B cell (primary cell): ENCODE data around the gene ADAMTS16. TPM values are rescaled to one million over a fixed set of nuclear protein-coding genes. Genes with fewer than 3 reads are reported as not detected.

Source experiments
- ATAC-seq: fragments of 200-7000 bp; cut with Tn5 transposase; one replicate; pipeline ENCODE4 v1.10.0; 2021; ENCODE audit warnings: low read depth, mild to moderate bottlenecking, moderate number of reproducible peaks, moderate library complexity
- CTCF ChIA-PET: fragments of 350-600 bp; sonication (Branson Sonifier 250); formaldehyde crosslinking; loops from one replicate; lab custom pipeline; 2021; ENCODE audit warnings: antibody characterized with exemption, inconsistent platforms; lab: Charles Lee
- POLR2A ChIA-PET: fragments of 350-600 bp; sonication (Branson Sonifier 250); formaldehyde crosslinking; loops from one replicate; lab custom pipeline; 2021; ENCODE audit warnings: antibody characterized with exemption; lab: Charles Lee
- DNase-seq: peaks from one replicate; pipeline ENCODE4 v3.0.0; 2013
- H2AFZ ChIP-seq: 2 replicates; pipeline ENCODE4 v1.6.1; 2012; ENCODE audit warnings: mild to moderate bottlenecking, low read depth, low read length; ENCODE audit not compliant: insufficient read depth, poor library complexity, severe bottlenecking
- H3K27ac ChIP-seq, 2 donors: 1 replicate in 1 of 2; 2 replicates in 1 of 2; pipeline ENCODE4 v1.5.1; 2012 to 2013; ENCODE audit warnings: low read length in 2 of 2, mild to moderate bottlenecking in 2 of 2, moderate library complexity in 1 of 2
- H3K27me3 ChIP-seq, 4 experiments: fragments of 200-600 bp in 1 of 4; sonication (generic) in 1 of 4; replicated peaks in 1 of 4; 1 replicate in 2 of 4; 2 replicates in 2 of 4; pipeline versions ENCODE4 v1.6.1 to v1.7.0; 2013 to 2016; ENCODE audit warnings: low read length in 3 of 4, mild to moderate bottlenecking in 2 of 4, mixed read lengths in 1 of 4, moderate library complexity in 1 of 4; ENCODE audit not compliant: insufficient read depth in 4 of 4, control insufficient read depth in 3 of 4; ENCODE audit errors: control extremely low read depth in 1 of 4
- H3K36me3 ChIP-seq, 2 experiments: replicated peaks in 1 of 2; 1 replicate in 1 of 2; 2 replicates in 1 of 2; pipeline versions ENCODE4 v1.6.1 to v1.7.1; 2013; ENCODE audit warnings: low read length in 1 of 2; ENCODE audit not compliant: insufficient read depth in 2 of 2, control insufficient read depth in 1 of 2; ENCODE audit errors: control extremely low read depth in 1 of 2, extremely low read depth in 1 of 2
- H3K4me1 ChIP-seq, 2 donors: fragments of 200-600 bp in 1 of 2; sonication (generic) in 1 of 2; 1 replicate in 1 of 2; 2 replicates in 1 of 2; pipeline versions ENCODE4 v1.5.1 to v1.6.1; 2013 to 2017; ENCODE audit warnings: low read length in 2 of 2; ENCODE audit not compliant: control insufficient read depth in 2 of 2, insufficient read depth in 2 of 2
- H3K4me2 ChIP-seq: replicated peaks from 2 replicates; pipeline ENCODE3; 2012; ENCODE audit warnings: mild to moderate bottlenecking, low read depth, low read length; ENCODE audit not compliant: poor library complexity, severe bottlenecking
- H3K4me3 ChIP-seq, 5 experiments: fragments of 200-600 bp in 1 of 5; sonication (generic) in 1 of 5; 1 replicate in 3 of 5; 2 replicates in 2 of 5; pipeline versions ENCODE4 v1.5.1 to v1.7.0; 2011 to 2016; ENCODE audit warnings: low read length in 4 of 5, mild to moderate bottlenecking in 4 of 5, low read depth in 2 of 5, control low read depth in 1 of 5, moderate library complexity in 1 of 5; ENCODE audit not compliant: insufficient read depth in 1 of 5; ENCODE audit errors: control extremely low read depth in 1 of 5, extremely low read depth in 1 of 5
- H3K79me2 ChIP-seq: fragments of 200-600 bp; sonication (generic); one replicate; pipeline ENCODE4 v1.6.0; 2016; ENCODE audit warnings: low read length; ENCODE audit not compliant: control insufficient read depth, insufficient read depth
- H3K9ac ChIP-seq: fragments of 200-600 bp; sonication (generic); 2 replicates; pipeline ENCODE4 v1.6.1; 2017; ENCODE audit warnings: mild to moderate bottlenecking, low read length, moderate library complexity
- H3K9me3 ChIP-seq, 3 donors: one replicate each; pipeline versions ENCODE4 v1.6.1 to v1.7.1; 2013; ENCODE audit warnings: low read length in 2 of 3; ENCODE audit not compliant: control insufficient read depth in 2 of 3, insufficient read depth in 1 of 3; ENCODE audit errors: control extremely low read depth in 1 of 3
- H4K20me1 ChIP-seq: 2 replicates; pipeline ENCODE4 v1.6.0; 2012; ENCODE audit warnings: mild to moderate bottlenecking, low read length; ENCODE audit not compliant: insufficient read depth, control insufficient read depth, poor library complexity, severe bottlenecking
- H3K27ac Mint-ChIP-seq: one replicate; pipeline ENCODE4 v1.8.0; 2021; ENCODE audit warnings: mixed read lengths
- H3K27me3 Mint-ChIP-seq: one replicate; pipeline ENCODE4 v1.8.0; 2021; ENCODE audit warnings: mixed read lengths
- H3K4me1 Mint-ChIP-seq: one replicate; pipeline ENCODE4 v1.8.0; 2021; ENCODE audit warnings: mixed read lengths
- H3K4me3 Mint-ChIP-seq: one replicate; pipeline ENCODE4 v1.8.0; 2021; ENCODE audit warnings: mixed read lengths
- H3K9me3 Mint-ChIP-seq: one replicate; pipeline ENCODE4 v1.8.0; 2022; ENCODE audit warnings: mixed read lengths; ENCODE audit not compliant: insufficient read depth
- CTCF ChIP-seq: fragments of 200-600 bp; IDR thresholded peaks from one replicate; pipeline ENCODE4 v1.8.0; 2022; ENCODE audit warnings: antibody characterized with exemption, mild to moderate bottlenecking
- EZH2 ChIP-seq: IDR thresholded peaks from 2 replicates; pipeline ENCODE4 v1.6.1; 2012; ENCODE audit warnings: borderline replicate concordance, low read depth, mild to moderate bottlenecking, moderate library complexity, low read length; ENCODE audit not compliant: insufficient read depth, poor library complexity, severe bottlenecking
- WGBS: methylation state at CpG from one replicate; pipeline ENCODE4 v1.1.5; 2013; ENCODE audit warnings: missing lambda C conversion rate; ENCODE audit not compliant: insufficient coverage; 5-methylcytosine and 5-hydroxymethylcytosine counted together
- intact Hi-C: fragments of 100-400 bp; cut with micrococcal nuclease; formaldehyde crosslinking; loops from one replicate; pipeline ENCODE4 v1.10.0; 2022
- polyA plus RNA-seq: library from polyadenylated mRNA; depleted of rRNA; stranded (reverse); fragments of >200 nt; gene quantifications from 2 replicates; pipeline ENCODE4 v1.2.3, GENCODE V29; 2012
- total RNA-seq, 2 donors: library from RNA; stranded (reverse); fragments of 120-200 nt in 1 of 2; gene quantifications; 1 replicate in 1 of 2; 2 replicates in 1 of 2; pipeline versions ENCODE4 v1.2.3 to v1.2.4, GENCODE V29; 2013 to 2022

Gene ADAMTS16
- total and polyA plus RNA-seq, 2 donors (not counting 1 experiment from before 2014, with no cell fraction given): not detected

- peaks cover 3% of the 10 kb centered on the region for H3K27me3 Mint-ChIP-seq
- H3K4me2 ChIP-seq: no peak overlapping the region
- WGBS: 85% methylated on average over 10 of the region's 13 CpGs
Measured at GRCh38 chr5:5298841-5299541, 158.9 kb downstream of the ADAMTS16 start.

DNA sequence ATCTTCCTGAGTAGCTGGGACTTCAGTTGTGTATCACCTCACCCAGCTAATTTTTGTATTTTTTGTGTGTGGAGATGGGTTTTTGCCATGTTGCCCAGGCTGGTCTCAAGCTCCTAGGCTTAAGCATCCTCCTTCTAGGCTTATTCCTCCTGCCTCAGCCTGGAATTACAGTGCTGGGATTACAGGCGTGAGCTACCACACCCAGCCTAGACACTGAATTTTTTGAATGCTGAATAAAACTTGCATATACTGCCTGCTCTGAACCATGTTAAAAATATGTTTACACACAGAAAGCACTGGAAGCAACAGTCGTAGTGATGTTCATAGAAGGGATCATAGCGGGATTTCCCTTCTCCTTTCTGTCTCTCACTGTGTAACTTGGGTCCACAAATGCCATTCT lies 161.0 kb downstream of the ADAMTS16 start:
- H3K4me3 ChIP-seq: no peak overlapping the region
- no peaks in the 10 kb centered on the region for H4K20me1 ChIP-seq
- H3K79me2 ChIP-seq: no peaks in the 10 kb centered on the region
- intact Hi-C loops: no loop called here
- no peak for ATAC-seq
- peaks cover 0 to 46% (median 0%) of the 10 kb centered on the region in 3 donors for H3K9me3 ChIP-seq
- H3K4me1 ChIP-seq: no peaks in the 10 kb centered on the region
- Mint-ChIP-seq H3K4me3 (no peak overlapping the region), H3K4me1 (no peaks in the 10 kb centered on the region), H3K9me3 (peaks cover 5% of the 10 kb centered on the region), H3K27ac (no peak overlapping the region), H3K27me3 (no peaks in the 10 kb centered on the region)
- H3K4me2 ChIP-seq: no peak overlapping the region
- H2AFZ ChIP-seq: no peak overlapping the region
- no peak for DNase-seq
- H3K9ac ChIP-seq: no peak overlapping the region
- ChIA-PET POLR2A (no interaction called here), CTCF (no interaction called here)
- no peaks in the 10 kb centered on the region for H3K27me3 ChIP-seq
- H3K27ac ChIP-seq: no peak overlapping the region
- no peaks in the 10 kb centered on the region for H3K36me3 ChIP-seq
- TF ChIP-seq EZH2: no peak
- no peak for TF ChIP-seq CTCF
- WGBS: 96% methylated on average over 3 of the region's 3 CpGs

More at GRCh38 chr5:5298841-5299541, 158.9 kb downstream of the ADAMTS16 start:
- ChIA-PET CTCF (no interaction called here), POLR2A (no interaction called here)
- Histone ChIP-seq H3K9ac (no peak overlapping the region), H3K4me1 (no peaks in the 10 kb centered on the region), H2AFZ (no peak overlapping the region), H3K79me2 (no peaks in the 10 kb centered on the region), H3K36me3 (no peaks in the 10 kb centered on the region), H4K20me1 (no peaks in the 10 kb centered on the region), H3K27me3 (no peaks in the 10 kb centered on the region), H3K4me3 (no peak overlapping the region), H3K27ac (no peak overlapping the region), H3K9me3 (peaks cover 0 to 40% (median 0%) of the 10 kb centered on the region in 3 donors)
- intact Hi-C loops: no loop called here
- ATAC-seq (no peak), DNase-seq (no peak)
- H3K4me1 Mint-ChIP-seq: no peaks in the 10 kb centered on the region
- no peak for TF ChIP-seq CTCF
- H3K9me3 Mint-ChIP-seq: peaks cover 5% of the 10 kb centered on the region
- H3K4me3 Mint-ChIP-seq: no peak overlapping the region
- H3K27ac Mint-ChIP-seq: no peak overlapping the region
